Body of pancreas (tissue), 4 donors: Measurements from ENCODE around the gene GRAP2.

Source experiments
- CTCF ChIP-seq, 7 experiments: fragments of 450-650 bp in 4 of 7; fragments of 200-600 bp in 3 of 7; sonication (generic) in 3 of 7; IDR thresholded peaks; one replicate each; pipeline ENCODE4 v1.5.1; 2016 to 2019; ENCODE audit warnings: antibody characterized with exemption in 7 of 7
- POLR2A ChIP-seq, 3 donors: fragments of 450-650 bp; IDR thresholded peaks; one replicate each; pipeline ENCODE4 v1.6.1; 2016; ENCODE audit warnings: antibody characterized with exemption in 3 of 3, mild to moderate bottlenecking in 2 of 3

- TF ChIP-seq CTCF (IDR thresholded peaks at IDR 0.05) (no peak), POLR2A (IDR thresholded peaks at IDR 0.05) (no peak)
These were observed 59.0 kb downstream of the GRAP2 start, which contains the start of gene TMA7B for GRCh38 chr22:39959640-39960447.
